ENCODE data around the gene PRLR.

Gene PRLR

GRCh38 chr5:35012796-35013195 is 217.5 kb downstream of the PRLR start:
- DNase-seq (ENCODE audit: extremely low spot score), result no peak
- POLR2A ChIA-PET, result no interaction called here
- CTCF ChIA-PET, result no interaction called here
- TF ChIP-seq CTBP1 (IDR thresholded peaks at IDR 0.05; ENCODE audit: borderline replicate concordance) (no peak), NFRKB (IDR thresholded peaks at IDR 0.05) (no peak), TARDBP (IDR thresholded peaks at IDR 0.05) (no peak), ARNT (IDR thresholded peaks at IDR 0.05) (no peak), FOXA1 (IDR thresholded peaks at IDR 0.05) (no peak), L3MBTL2 (conservative IDR thresholded peaks at IDR 0.05) (no peak), FOXK2 (IDR thresholded peaks at IDR 0.05) (no peak), LEF1 (IDR thresholded peaks at IDR 0.05; ENCODE audit: borderline replicate concordance) (no peak), BHLHE40 (IDR thresholded peaks at IDR 0.05; ENCODE audit: borderline replicate concordance) (no peak), FOXM1 (IDR thresholded peaks at IDR 0.05; ENCODE audit: borderline replicate concordance) (no peak), PKNOX1 (IDR thresholded peaks at IDR 0.05) (no peak), HDGF (IDR thresholded peaks at IDR 0.05; ENCODE audit: borderline replicate concordance) (no peak)

- no peak for TF ChIP-seq L3MBTL2 (conservative IDR thresholded peaks at IDR 0.05)
- TF ChIP-seq LEF1 (IDR thresholded peaks at IDR 0.05; ENCODE audit: borderline replicate concordance), result no peak
- no peak for TF ChIP-seq BHLHE40 (IDR thresholded peaks at IDR 0.05; ENCODE audit: borderline replicate concordance)
- no peak for TF ChIP-seq FOXM1 (IDR thresholded peaks at IDR 0.05; ENCODE audit: borderline replicate concordance)
- TF ChIP-seq NFRKB (IDR thresholded peaks at IDR 0.05), result no peak
- TF ChIP-seq PKNOX1 (IDR thresholded peaks at IDR 0.05), result no peak
- no peak for TF ChIP-seq HDGF (IDR thresholded peaks at IDR 0.05; ENCODE audit: borderline replicate concordance)
- no peak for TF ChIP-seq FOXA1 (IDR thresholded peaks at IDR 0.05)
- no peak for DNase-seq (ENCODE audit: extremely low spot score)
- POLR2A ChIA-PET, result no interaction called here
- CTCF ChIA-PET, result interaction anchor here (1.2 kb wide), 1 partner anchor 9 kb away, joined by 5 read pairs; no protein-coding TSS in a partner anchor
Observed at GRCh38 chr5:35012365-35012764, 217.9 kb downstream of the PRLR start.

- POLR2A ChIA-PET, result no interaction called here
- CTCF ChIA-PET, result no interaction called here
Observed at GRCh38 chr5:35010676-35011075, 219.6 kb downstream of the PRLR start.

GRCh38 chr5:35009657-35010056 is 220.6 kb downstream of the PRLR start:
- TF ChIP-seq CTBP1 (IDR thresholded peaks at IDR 0.05; ENCODE audit: borderline replicate concordance), result no peak
- no peak for TF ChIP-seq TARDBP (IDR thresholded peaks at IDR 0.05)
- no peak for TF ChIP-seq ARNT (IDR thresholded peaks at IDR 0.05)
- no peak for TF ChIP-seq FOXA1 (IDR thresholded peaks at IDR 0.05)
- TF ChIP-seq FOXK2 (IDR thresholded peaks at IDR 0.05), result no peak
- TF ChIP-seq ELF4 (IDR thresholded peaks at IDR 0.05), result no peak
- TF ChIP-seq ZNF384 (IDR thresholded peaks at IDR 0.05), result no peak
- no peak for TF ChIP-seq SUZ12 (IDR thresholded peaks at IDR 0.05)
- TF ChIP-seq L3MBTL2 (conservative IDR thresholded peaks at IDR 0.05), result no peak
- CTCF ChIA-PET, result no interaction called here
- DNase-seq (ENCODE audit: extremely low spot score), result no peak
- POLR2A ChIA-PET, result no interaction called here

More at GRCh38 chr5:35010676-35011075, 219.6 kb downstream of the PRLR start:
- TF ChIP-seq ZNF384 (IDR thresholded peaks at IDR 0.05), result no peak
- no peak for TF ChIP-seq ELF4 (IDR thresholded peaks at IDR 0.05)
- no peak for TF ChIP-seq HDGF (IDR thresholded peaks at IDR 0.05; ENCODE audit: borderline replicate concordance)
- no peak for TF ChIP-seq CTBP1 (IDR thresholded peaks at IDR 0.05; ENCODE audit: borderline replicate concordance)
- TF ChIP-seq BHLHE40 (IDR thresholded peaks at IDR 0.05; ENCODE audit: borderline replicate concordance), result no peak
- TF ChIP-seq PKNOX1 (IDR thresholded peaks at IDR 0.05), result no peak
- TF ChIP-seq NFRKB (IDR thresholded peaks at IDR 0.05), result no peak
- no peak for DNase-seq (ENCODE audit: extremely low spot score)

GRCh38 chr5:35009019-35009418 is 221.3 kb downstream of the PRLR start:
- POLR2A ChIA-PET, result no interaction called here
- no peak for DNase-seq (ENCODE audit: extremely low spot score)
- TF ChIP-seq HDGF (IDR thresholded peaks at IDR 0.05; ENCODE audit: borderline replicate concordance) (no peak), TARDBP (IDR thresholded peaks at IDR 0.05) (no peak), SUZ12 (IDR thresholded peaks at IDR 0.05) (no peak), FOXM1 (IDR thresholded peaks at IDR 0.05; ENCODE audit: borderline replicate concordance) (no peak), BHLHE40 (IDR thresholded peaks at IDR 0.05; ENCODE audit: borderline replicate concordance) (no peak), CTBP1 (IDR thresholded peaks at IDR 0.05; ENCODE audit: borderline replicate concordance) (no peak), SP1 (IDR thresholded peaks at IDR 0.05) (no peak)
- CTCF ChIA-PET, result no interaction called here

GRCh38 chr5:35004771-35005170 is 225.5 kb downstream of the PRLR start:
- no peak for DNase-seq (ENCODE audit: extremely low spot score)
- CTCF ChIA-PET, result interaction anchor here (1.9 kb wide), 1 partner anchor 23 kb away, joined by 8 read pairs; no protein-coding TSS in a partner anchor
- TF ChIP-seq PKNOX1 (IDR thresholded peaks at IDR 0.05) (no peak), FOXM1 (IDR thresholded peaks at IDR 0.05; ENCODE audit: borderline replicate concordance) (no peak), HDGF (IDR thresholded peaks at IDR 0.05; ENCODE audit: borderline replicate concordance) (no peak), BHLHE40 (IDR thresholded peaks at IDR 0.05; ENCODE audit: borderline replicate concordance) (no peak), FOXA1 (IDR thresholded peaks at IDR 0.05) (no peak)
- POLR2A ChIA-PET, result no interaction called here
